Measurements from ENCODE around the gene RTN4RL1.

The RTN4RL1 gene

GRCh38 chr17:1957037-1957436, 68.1 kb downstream of the RTN4RL1 start:
- Histone ChIP-seq H3K4me3 (ENCODE audit: low read depth, low read length, poor library complexity, severe bottlenecking) (no peak overlapping the region), H3K79me2 (ENCODE audit: insufficient read depth, low read length) (no peaks in the 10 kb centered on the region), H3K9me3 (ENCODE audit: low read length) (no peaks in the 10 kb centered on the region), H3K9me2 (ENCODE audit: low read depth, low read length) (no peaks in the 10 kb centered on the region), H2AFZ (ENCODE audit: low read length) (no peak overlapping the region), H3K36me3 (ENCODE audit: insufficient read depth, low read length) (no peaks in the 10 kb centered on the region), H3F3A (ENCODE audit: insufficient read depth, low read length) (no peaks in the 10 kb centered on the region), H3K4me2 (ENCODE audit: low read length) (no peak overlapping the region), H3K27ac (ENCODE audit: low read depth, low read length, poor library complexity, severe bottlenecking) (no peak overlapping the region), H4K20me1 (ENCODE audit: insufficient read depth, low read length) (no peaks in the 10 kb centered on the region), H3K9ac (ENCODE audit: low read length) (no peak overlapping the region), H3K27me3 (ENCODE audit: insufficient read depth, low read length) (peaks cover 6% of the 10 kb centered on the region; the same call in 1 of the 2 replicates), H3K4me1 (ENCODE audit: insufficient read depth, low read length, severe bottlenecking) (no peaks in the 10 kb centered on the region)
- TF ChIP-seq EZH2 (IDR thresholded peaks at IDR 0.05; ENCODE audit: borderline replicate concordance, low read length) (no peak), CTCF (IDR thresholded peaks at IDR 0.05; ENCODE audit: low read length) (no peak)

- Histone ChIP-seq H4K20me1 (ENCODE audit: insufficient read depth, low read length) (no peaks in the 10 kb centered on the region), H3K79me2 (ENCODE audit: insufficient read depth, low read length) (no peaks in the 10 kb centered on the region), H3K27ac (ENCODE audit: low read depth, low read length, poor library complexity, severe bottlenecking) (no peak overlapping the region), H3K9ac (ENCODE audit: low read length) (no peak overlapping the region), H3K27me3 (ENCODE audit: insufficient read depth, low read length) (peaks cover 6% of the 10 kb centered on the region; the same call in 1 of the 2 replicates), H3K4me1 (ENCODE audit: insufficient read depth, low read length, severe bottlenecking) (no peaks in the 10 kb centered on the region), H3F3A (ENCODE audit: insufficient read depth, low read length) (no peaks in the 10 kb centered on the region), H3K36me3 (ENCODE audit: insufficient read depth, low read length) (no peaks in the 10 kb centered on the region), H3K4me2 (ENCODE audit: low read length) (no peak overlapping the region), H3K4me3 (ENCODE audit: low read depth, low read length, poor library complexity, severe bottlenecking) (no peak overlapping the region), H3K9me2 (ENCODE audit: low read depth, low read length) (no peaks in the 10 kb centered on the region), H2AFZ (ENCODE audit: low read length) (no peak overlapping the region), H3K9me3 (ENCODE audit: low read length) (no peaks in the 10 kb centered on the region)
- TF ChIP-seq CTCF (IDR thresholded peaks at IDR 0.05; ENCODE audit: low read length) (no peak), EZH2 (IDR thresholded peaks at IDR 0.05; ENCODE audit: borderline replicate concordance, low read length) (no peak)
These were observed 69.0 kb downstream of the RTN4RL1 start for GRCh38 chr17:1956134-1956533.

GRCh38 chr17:1953831-1954230, 71.3 kb downstream of the RTN4RL1 start:
- H3K9me3 ChIP-seq (ENCODE audit: low read length) = no peaks in the 10 kb centered on the region
- no peaks in the 10 kb centered on the region for H3F3A ChIP-seq (ENCODE audit: insufficient read depth, low read length)
- H3K4me2 ChIP-seq (ENCODE audit: low read length) = no peak overlapping the region
- H3K9me2 ChIP-seq (ENCODE audit: low read depth, low read length) = no peaks in the 10 kb centered on the region
- H3K27me3 ChIP-seq (ENCODE audit: insufficient read depth, low read length) = no peaks in the 10 kb centered on the region; the same call in 1 of the 2 replicates
- H3K4me1 ChIP-seq (ENCODE audit: insufficient read depth, low read length, severe bottlenecking) = no peaks in the 10 kb centered on the region
- TF ChIP-seq EZH2 (IDR thresholded peaks at IDR 0.05; ENCODE audit: borderline replicate concordance, low read length) = no peak
- TF ChIP-seq CTCF (IDR thresholded peaks at IDR 0.05; ENCODE audit: low read length) = no peak
- no peaks in the 10 kb centered on the region for H4K20me1 ChIP-seq (ENCODE audit: insufficient read depth, low read length)
- no peak overlapping the region for H2AFZ ChIP-seq (ENCODE audit: low read length)
- no peaks in the 10 kb centered on the region for H3K79me2 ChIP-seq (ENCODE audit: insufficient read depth, low read length)
- H3K36me3 ChIP-seq (ENCODE audit: insufficient read depth, low read length) = no peaks in the 10 kb centered on the region
- no peak overlapping the region for H3K27ac ChIP-seq (ENCODE audit: low read depth, low read length, poor library complexity, severe bottlenecking)
- H3K4me3 ChIP-seq (ENCODE audit: low read depth, low read length, poor library complexity, severe bottlenecking) = no peak overlapping the region
- H3K9ac ChIP-seq (ENCODE audit: low read length) = no peak overlapping the region

All from OCI-LY1 (cell line).